Stimulated activated CD8-positive, alpha-beta memory T cell treated with anti-CD3 and anti-CD28 coated beads, Interleukin-7, amount 100 ng/mL, for 24 hours (primary cell): Measurements from ENCODE around the gene MAD1L1.
"Not testable (repeated sequence)": the region's sequence is repeated elsewhere in the genome, so short reads cannot be mapped to it uniquely, and the experiment has no call there.

ENCODE experiments used
- DNase-seq: peaks from one replicate; pipeline ENCODE4 v3.0.0-alpha.2; 2020; ENCODE audit warnings: low read depth

The MAD1L1 gene

DNA sequence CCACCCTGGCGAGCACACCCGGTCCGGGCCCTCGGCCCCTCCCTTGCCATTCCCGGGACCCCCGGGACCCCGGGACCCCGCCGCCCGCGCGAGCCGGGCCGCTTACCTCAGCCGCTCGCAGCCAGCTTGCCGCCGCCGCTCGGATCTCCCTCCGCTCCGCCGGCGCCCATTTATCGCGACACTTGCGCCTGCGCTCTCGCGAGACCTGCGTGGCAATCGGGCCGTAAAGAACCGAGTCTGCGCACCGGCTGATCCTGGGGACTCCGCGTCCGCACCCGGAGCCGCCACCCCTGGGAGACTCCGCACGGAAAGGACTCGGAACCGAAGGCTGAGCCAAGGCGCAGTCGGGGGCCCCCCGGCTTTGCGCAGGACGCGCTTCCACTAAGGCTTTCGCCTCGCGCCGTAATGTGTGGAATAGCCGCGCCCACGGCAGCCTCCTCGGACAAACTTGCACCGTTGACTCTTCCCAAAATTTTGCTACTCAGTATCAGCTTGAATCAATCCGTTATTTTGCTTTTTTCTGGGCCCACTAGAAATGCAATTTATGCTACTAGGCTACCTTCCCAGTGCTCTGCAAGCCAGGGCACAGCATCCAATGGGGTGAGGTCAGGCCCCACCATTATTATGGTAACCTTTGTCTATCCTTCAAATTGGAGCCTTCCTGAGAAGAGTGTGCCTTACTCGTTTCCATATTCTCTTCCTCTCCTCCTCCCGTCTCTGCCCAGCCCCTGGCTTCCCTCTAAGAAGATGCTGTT lies at the start of gene MAD1L1:
Gene MAD1L1 (minus strand): TSS at position 180 of the 755 bp plus-strand sequence. CDS start 2,812 bp downstream, outside the sequence.
- DNase-seq, result peak; percentile 67

DNA sequence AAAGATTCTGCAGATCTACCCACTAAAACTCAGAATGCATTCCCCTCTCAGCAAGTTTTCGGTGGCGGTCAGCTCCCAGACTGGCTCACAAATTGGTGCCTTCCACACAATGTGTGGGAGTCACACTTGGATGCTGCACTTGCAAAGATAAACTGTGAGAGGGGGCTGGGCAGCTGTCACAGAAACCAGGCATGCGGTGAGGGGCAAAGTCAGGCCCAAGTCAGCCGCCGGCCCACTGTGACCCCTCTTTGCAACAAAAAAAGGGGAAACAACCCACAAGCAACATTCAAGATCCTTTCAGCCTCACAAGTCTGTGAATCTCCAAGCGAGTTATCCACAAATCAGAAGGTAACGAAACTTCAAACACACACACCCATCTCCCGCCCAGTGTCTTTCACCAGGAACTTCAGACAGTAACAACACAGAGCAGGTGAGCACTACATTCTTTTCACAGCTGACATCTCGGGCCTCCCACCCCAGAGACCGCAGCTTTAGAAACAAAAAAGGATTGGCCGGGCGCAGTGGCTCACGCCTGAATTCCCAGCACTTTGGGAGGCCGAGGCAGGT lies 49.5 kb upstream of the MAD1L1 start:
- DNase-seq, result no peak

DNA sequence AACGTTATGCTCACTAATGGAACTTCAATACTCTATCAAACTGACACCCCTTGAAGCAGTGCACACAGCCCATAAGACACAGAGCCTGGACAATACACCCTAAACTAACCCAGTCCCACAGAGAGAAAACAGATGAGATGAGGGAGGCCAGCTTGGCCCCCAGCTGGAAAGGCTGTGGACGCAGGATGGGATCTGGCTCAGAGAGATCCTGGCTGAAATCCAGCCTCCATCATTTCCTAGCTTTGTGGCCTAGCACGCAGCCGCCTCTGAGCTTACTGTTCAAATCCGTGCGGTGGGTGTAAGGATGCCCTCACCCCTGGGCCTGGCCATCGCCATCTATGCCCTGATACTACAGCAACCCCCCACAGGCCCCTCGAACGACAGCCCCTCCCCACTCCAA lies 48.8 kb upstream of the MAD1L1 start:
- no peak for DNase-seq

DNA sequence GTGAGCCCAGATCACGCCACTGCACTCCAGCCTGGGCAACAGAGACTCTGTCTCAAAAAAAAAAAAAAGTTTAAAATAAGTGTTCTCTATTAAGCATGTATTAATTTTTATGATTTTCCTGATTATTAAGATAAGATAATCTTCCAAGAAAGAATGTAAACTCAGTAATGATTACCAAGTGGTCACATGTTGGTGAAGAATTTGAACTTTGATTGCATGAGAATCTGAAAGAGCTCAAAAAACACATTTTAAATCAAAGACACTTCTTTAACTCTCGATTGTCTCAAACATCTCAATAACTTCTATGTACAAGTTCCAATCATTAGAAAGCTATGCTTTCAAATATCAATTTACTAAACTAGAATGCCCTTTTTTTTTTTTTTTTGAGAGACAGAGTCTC lies 47.7 kb upstream of the MAD1L1 start:
- DNase-seq, result no peak

- no peak for DNase-seq
Measured at GRCh38 chr7:2279896-2280295, 47.2 kb upstream of the MAD1L1 start.

DNA sequence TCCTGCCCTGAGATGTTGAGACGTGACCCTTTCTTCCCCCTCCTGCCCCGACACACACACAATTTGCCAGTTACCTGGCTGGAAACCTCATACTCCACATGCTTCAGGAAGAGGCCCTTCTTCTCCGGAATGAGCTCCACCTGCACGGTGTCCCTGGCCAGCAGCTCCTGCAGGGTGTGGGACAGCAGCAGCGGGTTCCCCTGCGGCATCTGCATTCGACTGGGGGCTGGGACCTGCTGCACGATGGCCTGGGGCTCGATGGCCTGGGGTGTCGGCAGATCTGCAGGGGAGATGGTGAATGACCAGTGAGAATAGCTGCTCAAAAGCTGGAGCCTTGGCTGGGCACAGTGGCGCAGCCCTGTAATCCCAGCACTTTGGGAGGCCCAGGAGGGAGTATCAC lies 45.3 kb upstream of the MAD1L1 start:
- DNase-seq, result no peak

GRCh38 chr7:2276107-2276506 lies 43.4 kb upstream of the MAD1L1 start:
- DNase-seq, result no peak

DNA sequence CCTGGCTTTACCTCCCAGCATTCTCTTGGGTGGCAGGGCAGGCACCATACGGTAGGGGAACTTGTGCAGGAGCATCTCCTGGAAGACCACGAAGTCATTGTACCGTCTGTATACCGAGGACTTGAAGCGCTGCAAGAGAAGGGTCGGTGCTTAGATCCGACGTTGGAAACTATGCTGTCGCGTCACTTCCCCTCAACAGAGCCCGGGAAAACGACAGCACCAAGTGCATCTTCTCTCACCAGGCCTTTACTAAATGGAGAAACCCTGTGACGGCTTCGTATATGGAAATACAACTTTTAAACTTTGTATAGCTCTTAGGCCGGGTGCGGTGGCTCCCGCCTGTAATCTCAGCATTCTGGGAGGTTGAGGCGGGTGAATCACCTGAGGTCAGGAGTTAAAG lies 42.4 kb upstream of the MAD1L1 start:
- no peak for DNase-seq

DNA sequence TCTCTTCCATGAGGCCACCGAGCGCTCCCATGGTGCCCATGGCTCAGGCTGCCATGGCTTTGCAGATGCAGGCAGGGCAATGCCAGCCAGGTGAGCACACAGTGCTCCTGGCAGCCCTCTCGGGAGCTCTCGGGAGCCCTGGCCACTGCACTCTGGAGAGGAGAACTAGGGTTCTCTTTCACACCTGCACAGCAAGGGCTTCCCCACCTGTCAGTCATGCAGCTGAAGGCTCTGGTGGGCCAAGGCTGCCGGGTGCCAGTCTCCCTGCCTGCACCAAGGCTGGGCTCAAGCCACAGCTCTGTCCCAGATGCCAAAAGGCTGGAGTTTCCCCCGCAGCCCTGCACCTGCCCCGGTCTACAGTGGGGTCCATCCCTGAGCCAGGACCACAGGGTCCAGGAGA lies 41.9 kb upstream of the MAD1L1 start:
- no peak for DNase-seq

DNA sequence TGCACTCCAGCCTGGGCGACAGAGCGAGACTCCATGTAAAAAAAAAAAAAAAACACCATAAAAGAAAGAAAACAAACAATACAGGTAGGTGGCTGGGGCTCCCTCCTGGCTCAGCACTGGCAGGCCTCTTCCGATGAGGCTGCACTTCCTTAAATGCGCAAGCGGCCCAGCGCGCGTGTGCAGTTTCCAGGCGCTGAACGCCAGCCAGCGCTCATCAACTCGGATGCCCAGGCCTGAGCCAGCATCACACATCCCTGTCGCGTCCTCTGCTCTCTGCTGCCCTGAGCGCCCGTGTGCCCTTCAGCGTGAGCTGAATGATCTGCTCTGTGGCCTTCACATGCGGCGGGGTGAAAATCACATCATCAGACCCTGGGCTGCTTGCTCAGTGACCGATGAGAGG lies 41.1 kb upstream of the MAD1L1 start:
- DNase-seq, result no peak

DNA sequence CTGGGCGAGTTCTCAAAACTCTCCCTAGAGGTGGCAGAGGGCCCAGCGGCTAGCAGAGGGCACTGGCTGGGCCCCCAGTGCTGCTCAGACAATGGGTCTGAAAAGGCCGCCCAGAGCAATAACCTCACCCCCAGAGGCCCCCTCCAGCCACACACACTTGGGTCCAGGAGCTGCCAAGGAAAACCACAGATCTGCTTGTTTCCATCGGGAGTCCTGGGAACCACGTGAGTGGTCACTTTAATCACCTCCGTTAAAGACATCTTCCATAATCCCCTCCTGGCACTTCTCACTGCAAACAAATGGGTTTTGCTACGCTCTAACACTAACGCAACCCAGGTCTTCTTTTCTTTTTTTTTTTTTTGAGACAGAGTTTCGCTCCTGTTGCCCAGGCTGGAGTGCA lies 39.3 kb upstream of the MAD1L1 start:
- DNase-seq, result no peak

DNA sequence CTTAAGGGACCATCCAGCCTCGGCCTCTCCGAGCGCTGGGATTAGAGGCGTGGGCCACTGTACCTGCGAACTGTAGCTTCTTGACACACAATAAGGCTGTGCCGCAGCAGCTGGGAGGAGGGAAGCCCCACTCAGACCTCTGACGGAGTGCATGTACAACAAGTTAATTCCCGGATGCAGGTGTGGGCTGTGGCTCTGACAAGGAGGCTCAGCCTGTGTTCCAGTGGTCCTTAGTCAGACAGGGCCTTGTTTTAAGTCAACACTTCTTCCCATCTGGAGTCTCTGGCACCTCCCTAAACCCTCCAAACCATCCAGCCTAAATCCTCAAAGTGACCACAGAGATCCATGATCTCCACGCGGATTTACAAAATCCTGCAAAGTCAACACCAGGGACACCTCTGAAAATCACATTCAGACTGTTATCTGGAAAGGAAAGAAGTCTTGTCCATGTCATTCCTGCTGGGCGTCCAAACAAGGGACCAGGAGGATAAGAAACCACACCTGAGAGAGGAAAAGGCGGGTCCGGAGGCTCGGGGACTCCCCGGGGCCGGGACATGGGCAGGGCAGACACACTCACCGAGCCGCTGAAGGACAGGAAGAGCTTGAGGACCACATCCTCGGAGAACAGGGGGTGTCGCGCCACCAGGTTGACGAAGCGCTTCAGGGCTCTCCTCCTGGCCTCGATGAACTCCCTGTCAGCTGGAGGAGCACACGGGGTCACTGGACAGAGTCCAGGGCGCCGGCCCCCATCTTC lies 38.7 kb upstream of the MAD1L1 start:
- no peak for DNase-seq

- no peak for DNase-seq
Measured at GRCh38 chr7:2270495-2270894, 37.8 kb upstream of the MAD1L1 start.

DNA sequence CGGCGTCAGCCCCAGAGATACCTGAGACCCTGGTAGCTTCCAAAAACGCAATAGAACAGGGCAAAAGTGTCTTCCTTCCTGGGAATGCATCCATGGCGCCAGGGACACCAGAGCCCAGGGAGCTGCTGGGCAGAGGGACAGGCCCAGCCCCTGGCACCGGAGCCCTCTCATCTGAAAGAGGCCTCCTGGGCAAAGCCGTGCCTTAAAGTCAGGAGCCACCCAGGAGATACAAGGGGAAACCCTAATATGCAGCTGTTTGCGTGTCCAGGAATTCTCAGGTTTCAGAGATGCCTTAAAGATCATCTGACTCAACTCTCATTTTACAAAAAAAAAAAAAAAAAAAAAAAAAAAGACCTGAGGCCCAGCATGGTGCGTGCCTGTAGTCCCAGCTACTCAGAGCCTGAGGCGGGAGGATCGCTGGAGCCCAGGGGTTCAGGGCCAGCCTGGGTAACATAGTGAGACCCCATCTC lies 37.3 kb upstream of the MAD1L1 start:
- DNase-seq, result no peak

GRCh38 chr7:2269089-2269990 lies 36.6 kb upstream of the MAD1L1 start:
- DNase-seq, result not testable (repeated sequence)

DNA sequence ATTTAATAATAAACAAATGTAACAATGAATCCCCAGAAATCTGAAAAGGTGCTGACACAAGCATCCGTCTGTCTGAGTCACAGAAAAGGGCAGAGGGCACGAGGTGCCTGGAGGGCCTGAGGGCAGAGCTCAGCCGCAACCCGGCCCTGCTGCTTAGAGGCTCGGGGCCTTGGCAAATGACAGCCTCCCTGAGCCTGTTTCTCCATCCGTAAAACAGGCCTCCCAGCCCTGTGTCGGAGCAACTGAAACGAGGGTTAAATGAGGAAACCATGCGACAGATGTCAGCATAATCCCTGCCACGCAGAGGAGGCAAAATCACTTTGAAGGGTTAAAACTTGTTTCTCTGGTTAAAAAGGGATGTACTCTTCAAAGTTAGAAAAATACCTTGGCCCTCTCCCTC lies 34.2 kb upstream of the MAD1L1 start:
- no peak for DNase-seq

DNA sequence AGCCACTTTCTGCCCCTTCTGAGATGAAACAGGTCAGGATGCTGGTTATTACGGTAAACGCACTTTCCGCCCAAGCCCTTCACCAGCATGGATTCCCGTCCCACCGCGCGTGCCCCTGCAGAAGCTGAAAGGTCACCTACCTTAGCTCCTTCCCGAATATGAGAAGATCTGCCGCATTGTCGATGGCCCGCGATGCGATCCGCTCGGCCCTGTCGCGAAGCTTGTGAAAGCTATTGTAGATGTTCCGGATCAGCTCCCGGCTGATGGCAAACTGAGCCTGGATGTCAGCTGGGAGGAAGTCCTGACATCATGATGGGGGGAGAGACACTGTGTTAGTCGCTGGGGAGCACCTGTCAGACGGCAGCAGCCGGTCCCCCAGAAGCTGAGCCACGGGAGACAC lies 31.4 kb upstream of the MAD1L1 start:
- DNase-seq, result no peak

GRCh38 chr7:2263176-2263575 lies 30.4 kb upstream of the MAD1L1 start:
- DNase-seq, result no peak

DNA sequence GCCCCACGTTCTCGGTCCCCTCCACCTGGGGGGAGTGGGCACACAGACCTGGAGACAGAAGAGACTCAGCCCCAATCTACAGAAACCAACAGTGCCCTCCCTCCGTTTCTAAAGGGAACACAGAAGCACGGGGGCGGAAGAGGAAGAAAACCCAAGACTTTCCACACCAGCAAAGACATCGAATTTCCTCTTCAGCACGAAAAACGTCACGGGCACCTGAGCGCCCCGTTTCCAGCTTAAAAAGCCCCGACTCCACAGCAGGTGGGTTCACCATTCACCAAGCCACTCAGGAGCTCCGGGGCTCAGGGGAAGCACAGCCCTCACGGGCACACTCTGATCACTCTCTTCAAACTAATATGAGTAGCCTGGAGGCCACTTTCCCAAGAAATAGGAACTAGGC lies 28.9 kb upstream of the MAD1L1 start:
- no peak for DNase-seq

DNA sequence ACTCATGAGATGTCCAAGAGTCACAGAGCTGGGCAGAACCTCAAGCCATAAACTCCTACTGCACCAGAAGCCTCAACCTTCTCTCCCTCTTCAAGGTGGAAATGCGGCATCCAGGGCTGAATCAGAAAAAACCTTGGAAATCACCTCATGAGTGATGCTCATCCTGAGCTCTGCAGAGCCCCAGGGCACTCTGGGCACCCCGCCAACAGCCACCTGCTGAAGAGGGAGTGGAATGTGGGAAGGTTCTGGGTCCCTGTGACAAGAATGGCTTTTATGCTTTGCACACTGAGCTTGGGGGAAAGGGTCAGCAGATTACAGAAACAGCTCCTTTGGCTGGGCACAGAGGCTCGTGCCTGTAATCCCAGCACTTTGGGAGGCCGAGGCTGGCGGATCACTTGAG lies 28.1 kb upstream of the MAD1L1 start:
- DNase-seq, result no peak

DNA sequence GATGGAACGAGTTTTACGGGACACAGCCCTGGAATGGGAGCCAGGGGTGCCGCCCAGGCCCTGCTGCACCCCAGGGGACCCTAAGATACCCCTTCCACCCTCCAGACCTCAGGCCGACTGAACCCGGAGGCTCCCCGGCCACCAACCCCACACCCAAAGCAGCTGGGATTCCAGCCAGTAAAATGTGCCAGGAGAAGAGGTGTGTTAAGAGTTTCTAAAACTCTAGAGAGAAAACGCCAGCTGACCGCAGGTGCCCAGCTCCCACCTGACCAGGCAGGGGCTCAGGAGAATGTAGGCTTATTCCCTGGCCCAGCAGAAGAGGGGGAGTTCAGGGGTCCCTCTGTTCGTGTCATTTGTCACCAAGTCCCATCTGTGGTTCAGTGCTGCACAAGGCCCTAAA lies 26.7 kb upstream of the MAD1L1 start:
- DNase-seq, result no peak
